ENCODE data around the gene PRKAG2. TPM values are rescaled to one million over a fixed set of nuclear protein-coding genes. Genes with fewer than 3 reads are reported as not detected.
A peak's percentile ranks its signal among the peaks of the same experiment; 100 is the strongest.

The PRKAG2 gene
- total and polyA plus RNA-seq, 5 donors = 162 to 298 (median 181) TPM

GRCh38 chr7:151684408-151685175 is 192.3 kb downstream of the PRKAG2 start:
- intact Hi-C loops (cut with DNase I) = no loop called here
- H3K4me1 ChIP-seq (ENCODE audit: control insufficient read depth, insufficient read depth, low read length) = peaks cover 30% of the 10 kb centered on the region
- WGBS = 82% methylated on average over 13 of the region's 13 CpGs
- DNase-seq = no peak
- no peak overlapping the region for H3K4me3 ChIP-seq (ENCODE audit: low read length)
- no peak for ATAC-seq
- peak overlapping the region; percentile 50 for H3K27ac ChIP-seq (ENCODE audit: low read length)
- H3K27me3 ChIP-seq (ENCODE audit: control insufficient read depth, insufficient read depth) = no peaks in the 10 kb centered on the region
- H3K9me3 ChIP-seq (ENCODE audit: control insufficient read depth, low read length) = no peaks in the 10 kb centered on the region

- intact Hi-C loops (cut with DNase I) = no loop called here
- H3K4me3 ChIP-seq (ENCODE audit: low read length) = no peak overlapping the region
- H3K27ac ChIP-seq (ENCODE audit: low read length) = peak overlapping the region; percentile 50
- no peaks in the 10 kb centered on the region for H3K27me3 ChIP-seq (ENCODE audit: control insufficient read depth, insufficient read depth)
- ATAC-seq (no peak), DNase-seq (no peak)
- H3K9me3 ChIP-seq (ENCODE audit: control insufficient read depth, low read length) = no peaks in the 10 kb centered on the region
- 79% methylated on average over 18 of the region's 18 CpGs for WGBS
- H3K4me1 ChIP-seq (ENCODE audit: control insufficient read depth, insufficient read depth, low read length) = peaks cover 30% of the 10 kb centered on the region
These were observed 193.1 kb downstream of the PRKAG2 start for GRCh38 chr7:151683615-151684407.

GRCh38 chr7:151682831-151683614 is 193.9 kb downstream of the PRKAG2 start:
- no peaks in the 10 kb centered on the region for H3K27me3 ChIP-seq (ENCODE audit: control insufficient read depth, insufficient read depth)
- peak in 2 of 3 donors; percentile 74 for DNase-seq
- intact Hi-C loops (cut with DNase I) = no loop called here
- H3K4me1 ChIP-seq (ENCODE audit: control insufficient read depth, insufficient read depth, low read length) = peaks cover 27% of the 10 kb centered on the region
- H3K27ac ChIP-seq (ENCODE audit: low read length) = peak overlapping the region; percentile 50
- no peak overlapping the region for H3K4me3 ChIP-seq (ENCODE audit: low read length)
- whole genome bisulfite sequencing = 68% methylated on average over 14 of the region's 14 CpGs
- peak; percentile 16 to 34 for ATAC-seq
- H3K9me3 ChIP-seq (ENCODE audit: control insufficient read depth, low read length) = no peaks in the 10 kb centered on the region

GRCh38 chr7:151681726-151682125 is 195.2 kb downstream of the PRKAG2 start:
- H3K27ac ChIP-seq (ENCODE audit: low read length) = peak overlapping the region; percentile 22
- ATAC-seq = no peak
- H3K4me1 ChIP-seq (ENCODE audit: control insufficient read depth, insufficient read depth, low read length) = peaks cover 19% of the 10 kb centered on the region
- intact Hi-C loops (cut with DNase I) = no loop called here
- WGBS = 86% methylated on average over 3 of the region's 3 CpGs
- no peaks in the 10 kb centered on the region for H3K27me3 ChIP-seq (ENCODE audit: control insufficient read depth, insufficient read depth)
- no peak overlapping the region for H3K4me3 ChIP-seq (ENCODE audit: low read length)
- no peaks in the 10 kb centered on the region for H3K9me3 ChIP-seq (ENCODE audit: control insufficient read depth, low read length)
- DNase-seq = no peak

GRCh38 chr7:151680810-151681209 is 196.1 kb downstream of the PRKAG2 start:
- Histone ChIP-seq H3K27ac (ENCODE audit: low read length) (peak overlapping the region; percentile 70), H3K4me1 (ENCODE audit: control insufficient read depth, insufficient read depth, low read length) (peaks cover 18% of the 10 kb centered on the region), H3K4me3 (ENCODE audit: low read length) (no peak overlapping the region), H3K9me3 (ENCODE audit: control insufficient read depth, low read length) (no peaks in the 10 kb centered on the region), H3K27me3 (ENCODE audit: control insufficient read depth, insufficient read depth) (no peaks in the 10 kb centered on the region)
- peak in 2 of 3 donors; percentile 50 to 79 for DNase-seq
- WGBS = 69% methylated on average over 7 of the region's 7 CpGs
- ATAC-seq = peak; percentile 18 to 19
- intact Hi-C loops (cut with DNase I) = no loop called here

GRCh38 chr7:151679881-151680612 is 196.9 kb downstream of the PRKAG2 start:
- ATAC-seq (no peak), DNase-seq (no peak)
- no peaks in the 10 kb centered on the region for H3K27me3 ChIP-seq (ENCODE audit: control insufficient read depth, insufficient read depth)
- intact Hi-C loops (cut with DNase I) = no loop called here
- H3K4me1 ChIP-seq (ENCODE audit: control insufficient read depth, insufficient read depth, low read length) = peaks cover 18% of the 10 kb centered on the region
- peak overlapping the region; percentile 70 for H3K27ac ChIP-seq (ENCODE audit: low read length)
- WGBS = 81% methylated on average over 11 of the region's 11 CpGs
- H3K9me3 ChIP-seq (ENCODE audit: control insufficient read depth, low read length) = no peaks in the 10 kb centered on the region
- H3K4me3 ChIP-seq (ENCODE audit: low read length) = no peak overlapping the region

GRCh38 chr7:151679071-151679708 is 197.7 kb downstream of the PRKAG2 start:
- no peak for ATAC-seq
- H3K4me1 ChIP-seq (ENCODE audit: control insufficient read depth, insufficient read depth, low read length) = peaks cover 13% of the 10 kb centered on the region

GRCh38 chr7:151678227-151678604 is 198.7 kb downstream of the PRKAG2 start:
- ATAC-seq (no peak), DNase-seq (peak in 1 of 3 donors; percentile 20)
- no peak overlapping the region for H3K4me3 ChIP-seq (ENCODE audit: low read length)
- peaks cover 10% of the 10 kb centered on the region for H3K4me1 ChIP-seq (ENCODE audit: control insufficient read depth, insufficient read depth, low read length)
- H3K27me3 ChIP-seq (ENCODE audit: control insufficient read depth, insufficient read depth) = no peaks in the 10 kb centered on the region
- H3K9me3 ChIP-seq (ENCODE audit: control insufficient read depth, low read length) = no peaks in the 10 kb centered on the region
- intact Hi-C loops (cut with DNase I) = no loop called here
- 71% methylated on average over 6 of the region's 6 CpGs for WGBS
- peak overlapping the region; percentile 54 for H3K27ac ChIP-seq (ENCODE audit: low read length)

More at GRCh38 chr7:151679071-151679708, 197.7 kb downstream of the PRKAG2 start:
- no peak for DNase-seq
- Histone ChIP-seq H3K4me3 (ENCODE audit: low read length) (no peak overlapping the region), H3K27ac (ENCODE audit: low read length) (peak overlapping the region; percentile 35), H3K9me3 (ENCODE audit: control insufficient read depth, low read length) (no peaks in the 10 kb centered on the region), H3K27me3 (ENCODE audit: control insufficient read depth, insufficient read depth) (no peaks in the 10 kb centered on the region)
- intact Hi-C loops (cut with DNase I) = no loop called here
- 30% methylated on average over 8 of the region's 8 CpGs for WGBS

- intact Hi-C loops (cut with DNase I) = no loop called here
- WGBS = 61% methylated on average over 14 of the region's 14 CpGs
These were observed 199.2 kb downstream of the PRKAG2 start for GRCh38 chr7:151677581-151678226.

More at GRCh38 chr7:151677581-151678226, 199.2 kb downstream of the PRKAG2 start:
- Histone ChIP-seq H3K4me1 (ENCODE audit: control insufficient read depth, insufficient read depth, low read length) (peaks cover 6% of the 10 kb centered on the region), H3K27ac (ENCODE audit: low read length) (peak overlapping the region; percentile 54), H3K9me3 (ENCODE audit: control insufficient read depth, low read length) (no peaks in the 10 kb centered on the region), H3K27me3 (ENCODE audit: control insufficient read depth, insufficient read depth) (no peaks in the 10 kb centered on the region), H3K4me3 (ENCODE audit: low read length) (no peak overlapping the region)
- no peak for DNase-seq
- ATAC-seq = no peak

All from right cardiac atrium (tissue), 5 donors.